B cell (primary cell): ENCODE results near the gene ANP32A. TPM values are rescaled to one million over a fixed set of nuclear protein-coding genes. Genes with fewer than 3 reads are reported as not detected.

ENCODE experiments used
- ATAC-seq: fragments of 200-7000 bp; cut with Tn5 transposase; one replicate; pipeline ENCODE4 v1.10.0; 2021; ENCODE audit warnings: low read depth, mild to moderate bottlenecking, moderate number of reproducible peaks, moderate library complexity
- CTCF ChIA-PET: fragments of 350-600 bp; sonication (Branson Sonifier 250); formaldehyde crosslinking; loops from one replicate; lab custom pipeline; 2021; ENCODE audit warnings: antibody characterized with exemption, inconsistent platforms; lab: Charles Lee
- POLR2A ChIA-PET: fragments of 350-600 bp; sonication (Branson Sonifier 250); formaldehyde crosslinking; loops from one replicate; lab custom pipeline; 2021; ENCODE audit warnings: antibody characterized with exemption; lab: Charles Lee
- DNase-seq: peaks from one replicate; pipeline ENCODE4 v3.0.0; 2013
- H2AFZ ChIP-seq: 2 replicates; pipeline ENCODE4 v1.6.1; 2012; ENCODE audit warnings: mild to moderate bottlenecking, low read depth, low read length; ENCODE audit not compliant: insufficient read depth, poor library complexity, severe bottlenecking
- H3K27ac ChIP-seq, 2 donors: 1 replicate in 1 of 2; 2 replicates in 1 of 2; pipeline ENCODE4 v1.5.1; 2012 to 2013; ENCODE audit warnings: low read length in 2 of 2, mild to moderate bottlenecking in 2 of 2, moderate library complexity in 1 of 2
- H3K27me3 ChIP-seq, 4 experiments: fragments of 200-600 bp in 1 of 4; sonication (generic) in 1 of 4; replicated peaks in 1 of 4; 1 replicate in 2 of 4; 2 replicates in 2 of 4; pipeline versions ENCODE4 v1.6.1 to v1.7.0; 2013 to 2016; ENCODE audit warnings: low read length in 3 of 4, mild to moderate bottlenecking in 2 of 4, mixed read lengths in 1 of 4, moderate library complexity in 1 of 4; ENCODE audit not compliant: insufficient read depth in 4 of 4, control insufficient read depth in 3 of 4; ENCODE audit errors: control extremely low read depth in 1 of 4
- H3K36me3 ChIP-seq, 2 experiments: replicated peaks in 1 of 2; 1 replicate in 1 of 2; 2 replicates in 1 of 2; pipeline versions ENCODE4 v1.6.1 to v1.7.1; 2013; ENCODE audit warnings: low read length in 1 of 2; ENCODE audit not compliant: insufficient read depth in 2 of 2, control insufficient read depth in 1 of 2; ENCODE audit errors: control extremely low read depth in 1 of 2, extremely low read depth in 1 of 2
- H3K4me1 ChIP-seq, 2 donors: fragments of 200-600 bp in 1 of 2; sonication (generic) in 1 of 2; 1 replicate in 1 of 2; 2 replicates in 1 of 2; pipeline versions ENCODE4 v1.5.1 to v1.6.1; 2013 to 2017; ENCODE audit warnings: low read length in 2 of 2; ENCODE audit not compliant: control insufficient read depth in 2 of 2, insufficient read depth in 2 of 2
- H3K4me2 ChIP-seq: replicated peaks from 2 replicates; pipeline ENCODE3; 2012; ENCODE audit warnings: mild to moderate bottlenecking, low read depth, low read length; ENCODE audit not compliant: poor library complexity, severe bottlenecking
- H3K4me3 ChIP-seq, 5 experiments: fragments of 200-600 bp in 1 of 5; sonication (generic) in 1 of 5; 1 replicate in 3 of 5; 2 replicates in 2 of 5; pipeline versions ENCODE4 v1.5.1 to v1.7.0; 2011 to 2016; ENCODE audit warnings: low read length in 4 of 5, mild to moderate bottlenecking in 4 of 5, low read depth in 2 of 5, control low read depth in 1 of 5, moderate library complexity in 1 of 5; ENCODE audit not compliant: insufficient read depth in 1 of 5; ENCODE audit errors: control extremely low read depth in 1 of 5, extremely low read depth in 1 of 5
- H3K79me2 ChIP-seq: fragments of 200-600 bp; sonication (generic); one replicate; pipeline ENCODE4 v1.6.0; 2016; ENCODE audit warnings: low read length; ENCODE audit not compliant: control insufficient read depth, insufficient read depth
- H3K9ac ChIP-seq: fragments of 200-600 bp; sonication (generic); 2 replicates; pipeline ENCODE4 v1.6.1; 2017; ENCODE audit warnings: mild to moderate bottlenecking, low read length, moderate library complexity
- H3K9me3 ChIP-seq, 3 donors: one replicate each; pipeline versions ENCODE4 v1.6.1 to v1.7.1; 2013; ENCODE audit warnings: low read length in 2 of 3; ENCODE audit not compliant: control insufficient read depth in 2 of 3, insufficient read depth in 1 of 3; ENCODE audit errors: control extremely low read depth in 1 of 3
- H4K20me1 ChIP-seq: 2 replicates; pipeline ENCODE4 v1.6.0; 2012; ENCODE audit warnings: mild to moderate bottlenecking, low read length; ENCODE audit not compliant: insufficient read depth, control insufficient read depth, poor library complexity, severe bottlenecking
- H3K27ac Mint-ChIP-seq: one replicate; pipeline ENCODE4 v1.8.0; 2021; ENCODE audit warnings: mixed read lengths
- H3K27me3 Mint-ChIP-seq: one replicate; pipeline ENCODE4 v1.8.0; 2021; ENCODE audit warnings: mixed read lengths
- H3K4me1 Mint-ChIP-seq: one replicate; pipeline ENCODE4 v1.8.0; 2021; ENCODE audit warnings: mixed read lengths
- H3K4me3 Mint-ChIP-seq: one replicate; pipeline ENCODE4 v1.8.0; 2021; ENCODE audit warnings: mixed read lengths
- H3K9me3 Mint-ChIP-seq: one replicate; pipeline ENCODE4 v1.8.0; 2022; ENCODE audit warnings: mixed read lengths; ENCODE audit not compliant: insufficient read depth
- CTCF ChIP-seq: fragments of 200-600 bp; IDR thresholded peaks from one replicate; pipeline ENCODE4 v1.8.0; 2022; ENCODE audit warnings: antibody characterized with exemption, mild to moderate bottlenecking
- EZH2 ChIP-seq: IDR thresholded peaks from 2 replicates; pipeline ENCODE4 v1.6.1; 2012; ENCODE audit warnings: borderline replicate concordance, low read depth, mild to moderate bottlenecking, moderate library complexity, low read length; ENCODE audit not compliant: insufficient read depth, poor library complexity, severe bottlenecking
- WGBS: methylation state at CpG from one replicate; pipeline ENCODE4 v1.1.5; 2013; ENCODE audit warnings: missing lambda C conversion rate; ENCODE audit not compliant: insufficient coverage; 5-methylcytosine and 5-hydroxymethylcytosine counted together
- intact Hi-C: fragments of 100-400 bp; cut with micrococcal nuclease; formaldehyde crosslinking; loops from one replicate; pipeline ENCODE4 v1.10.0; 2022
- polyA plus RNA-seq: library from polyadenylated mRNA; depleted of rRNA; stranded (reverse); fragments of >200 nt; gene quantifications from 2 replicates; pipeline ENCODE4 v1.2.3, GENCODE V29; 2012
- total RNA-seq, 2 donors: library from RNA; stranded (reverse); fragments of 120-200 nt in 1 of 2; gene quantifications; 1 replicate in 1 of 2; 2 replicates in 1 of 2; pipeline versions ENCODE4 v1.2.3 to v1.2.4, GENCODE V29; 2013 to 2022

Gene ANP32A
- total and polyA plus RNA-seq, 2 donors (not counting 1 experiment from before 2014, with no cell fraction given): 26.4 to 163 TPM

GRCh38 chr15:68823561-68823960 is 2.9 kb upstream of the ANP32A start:
- WGBS: no CpG with 5 or more reads among the region's 3 CpGs
- ChIA-PET CTCF (no interaction called here), POLR2A (no interaction called here)
- Mint-ChIP-seq H3K4me3 (no peak overlapping the region), H3K27me3 (no peaks in the 10 kb centered on the region), H3K4me1 (peaks cover 8% of the 10 kb centered on the region), H3K9me3 (no peaks in the 10 kb centered on the region), H3K27ac (no peak overlapping the region)
- Histone ChIP-seq H3K9me3 (no peaks in the 10 kb centered on the region), H4K20me1 (no peaks in the 10 kb centered on the region), H3K27me3 (no peaks in the 10 kb centered on the region), H3K9ac (no peak overlapping the region), H3K27ac (no peak overlapping the region), H3K36me3 (no peaks in the 10 kb centered on the region), H3K4me3 (no peak overlapping the region), H3K79me2 (peaks cover 44% of the 10 kb centered on the region), H3K4me2 (no peak overlapping the region), H2AFZ (no peak overlapping the region), H3K4me1 (peaks cover 7% of the 10 kb centered on the region in 2 donors)
- DNase-seq (no peak), ATAC-seq (no peak)
- intact Hi-C loops: loop anchor here (5.0 to 10.0 kb wide), 2 partner anchors 51 to 246 kb away; partner anchors contain the start of gene CORO2B
- TF ChIP-seq EZH2 (no peak), CTCF (no peak)

- Mint-ChIP-seq H3K27me3 (no peaks in the 10 kb centered on the region), H3K9me3 (no peaks in the 10 kb centered on the region), H3K4me1 (peaks cover 8% of the 10 kb centered on the region), H3K27ac (no peak overlapping the region), H3K4me3 (no peak overlapping the region)
- Histone ChIP-seq H3K27ac (no peak overlapping the region), H3K4me1 (peaks cover 7% of the 10 kb centered on the region in 2 donors), H3K36me3 (no peaks in the 10 kb centered on the region), H3K27me3 (no peaks in the 10 kb centered on the region), H3K9ac (no peak overlapping the region), H3K4me2 (no peak overlapping the region), H2AFZ (no peak overlapping the region), H3K9me3 (no peaks in the 10 kb centered on the region), H3K4me3 (no peak overlapping the region), H3K79me2 (peaks cover 52% of the 10 kb centered on the region), H4K20me1 (no peaks in the 10 kb centered on the region)
- DNase-seq (no peak), ATAC-seq (no peak)
- POLR2A ChIA-PET: no interaction called here
- intact Hi-C loops: loop anchor here (5.0 to 10.0 kb wide), 2 partner anchors 52 to 246 kb away; partner anchors contain the start of gene CORO2B
- no CpG with 5 or more reads among the region's 3 CpGs for WGBS
- CTCF ChIA-PET: no interaction called here
- TF ChIP-seq CTCF (no peak), EZH2 (no peak)
Observed at GRCh38 chr15:68822818-68823217, 2.1 kb upstream of the ANP32A start.
